Fibroblast of peridontal ligament (primary cell): ENCODE results near the gene SLC25A43.
A peak's percentile ranks its signal among the peaks of the same experiment; 100 is the strongest.

Experiments
- DNase-seq: peaks from one replicate; pipeline ENCODE4 v3.0.0-alpha.2; 2010; ENCODE audit errors: extremely low read depth

Gene SLC25A43

DNA sequence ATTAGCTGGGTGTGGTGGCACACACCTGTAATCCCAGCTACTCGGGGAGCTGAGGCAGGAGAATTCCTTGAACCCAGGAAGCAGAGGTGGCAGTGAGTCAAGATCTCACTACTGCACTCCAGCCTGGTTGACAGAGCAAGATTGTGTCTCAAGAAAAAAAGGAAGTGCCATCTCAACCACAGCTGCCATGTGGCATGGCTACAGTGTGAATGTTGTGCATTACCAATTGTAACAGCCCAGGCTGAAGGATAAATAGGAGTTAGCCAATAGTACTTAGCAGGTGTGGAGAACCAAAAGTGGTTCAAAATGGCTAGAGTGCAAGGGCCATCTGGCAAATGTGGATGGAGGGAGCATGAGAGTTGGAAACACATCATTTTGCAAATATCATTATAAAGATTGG is 98.0 kb downstream of the SLC25A43 start:
- no peak for DNase-seq

GRCh38 chrX:119500061-119500800 is 101.1 kb downstream of the SLC25A43 start:
- no peak for DNase-seq

DNA sequence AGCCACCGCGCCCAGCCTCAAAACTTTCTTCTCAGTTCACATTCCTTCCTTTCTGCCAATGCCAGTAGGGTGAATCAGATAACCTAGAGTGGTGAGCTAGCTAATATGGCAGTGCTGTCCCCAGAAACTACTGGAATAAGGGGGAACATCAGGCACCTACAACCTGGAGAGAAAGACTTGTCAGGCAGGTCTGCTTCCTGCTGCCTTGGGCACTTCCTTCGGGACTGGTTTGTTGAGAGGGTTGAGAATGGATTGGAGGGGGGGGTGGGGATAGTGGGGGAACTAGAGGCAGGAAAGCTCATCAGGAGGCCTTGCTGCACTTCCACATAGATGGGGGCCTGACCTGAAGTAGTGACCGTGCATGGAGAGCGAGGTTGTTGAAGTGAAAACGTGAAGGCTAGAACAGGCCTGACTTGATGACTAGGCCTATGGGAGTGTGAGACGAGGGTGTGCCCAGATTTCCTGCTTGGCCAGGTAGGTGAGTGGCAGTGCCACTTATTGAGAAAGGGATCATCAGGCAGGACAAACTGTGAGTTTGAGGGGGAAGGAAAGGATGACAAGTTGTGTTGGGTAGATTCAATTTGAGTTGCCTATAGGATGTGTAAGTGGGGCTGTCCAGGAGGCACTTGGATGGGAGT is 102.5 kb downstream of the SLC25A43 start:
- no peak for DNase-seq

DNA sequence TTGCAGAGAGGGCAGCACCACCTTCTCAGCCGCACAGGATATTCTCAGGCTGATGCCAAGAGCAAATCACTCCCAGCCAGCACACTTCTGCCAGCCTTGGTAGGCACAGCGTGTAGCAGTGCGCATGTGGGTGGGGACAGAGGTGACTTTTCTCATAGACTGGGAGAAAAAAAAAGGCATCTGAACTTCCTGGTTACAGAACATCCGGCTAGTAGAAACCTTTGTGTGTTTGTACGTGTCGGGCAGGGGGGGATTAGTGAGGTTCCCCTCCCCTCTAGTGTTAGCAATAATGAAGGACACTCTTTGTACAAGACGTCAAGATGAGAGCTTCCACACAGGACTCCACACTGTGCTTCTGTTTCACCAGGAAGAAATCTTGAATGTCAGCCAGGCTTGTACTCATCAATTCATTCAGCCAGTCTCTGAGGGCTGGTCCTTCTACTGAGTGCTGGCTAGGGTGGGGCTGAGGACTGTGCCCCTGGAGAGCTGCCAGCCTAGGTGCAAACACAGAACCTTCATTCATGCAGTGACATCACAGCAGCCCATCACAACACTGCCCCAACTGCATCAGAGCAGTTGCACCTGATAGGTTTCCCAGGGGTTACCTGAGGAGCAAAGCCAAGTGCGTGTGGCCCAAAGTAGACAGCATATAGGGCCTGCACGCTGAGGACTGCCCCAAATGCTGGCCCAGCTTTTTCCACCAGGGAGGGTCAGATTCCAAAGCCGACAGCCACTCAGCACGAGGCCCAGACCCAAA is 103.8 kb downstream of the SLC25A43 start:
- DNase-seq: peak; percentile 47

DNA sequence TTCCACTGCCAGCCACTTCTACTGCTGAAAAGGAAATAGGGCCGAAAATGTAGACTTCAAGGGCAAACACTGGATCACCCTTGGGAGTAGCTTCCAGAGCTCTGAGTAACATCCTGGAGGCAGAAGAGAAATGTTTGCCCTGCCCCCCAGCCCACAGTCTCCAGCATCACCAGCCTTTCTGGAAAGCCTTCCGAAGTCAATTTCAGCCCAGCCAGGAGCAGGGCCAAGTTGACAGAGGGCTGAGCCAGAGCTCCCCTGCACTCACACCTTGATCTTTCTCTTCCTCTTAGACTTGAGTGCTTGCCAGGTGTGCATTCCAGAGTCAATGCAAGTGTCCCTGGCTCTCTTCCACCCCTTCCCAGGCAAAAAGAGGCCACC is 104.3 kb downstream of the SLC25A43 start:
- peak; percentile 90 for DNase-seq
